ENCODE measurements around the gene FARP1.

FARP1 gene

GRCh38 chr13:98370261-98370660 is 227.4 kb downstream of the FARP1 start:
- Histone ChIP-seq H3K9me2 (replicated peaks; ENCODE audit: insufficient read depth, low read length) (no peaks in the 10 kb centered on the region), H3K4me3 (ENCODE audit: insufficient read depth, low read length, poor library complexity, severe bottlenecking) (no peak overlapping the region), H3K27me3 (ENCODE audit: low read length) (no peaks in the 10 kb centered on the region), H3K9ac (ENCODE audit: low read length) (no peak overlapping the region), H2AFZ (ENCODE audit: low read depth, low read length, severe bottlenecking) (no peak overlapping the region), H4K20me1 (ENCODE audit: low read depth, low read length) (no peaks in the 10 kb centered on the region), H3K79me2 (ENCODE audit: insufficient read depth, low read length) (no peaks in the 10 kb centered on the region), H3K27ac (ENCODE audit: low read depth, low read length) (no peak overlapping the region), H3F3A (ENCODE audit: insufficient read depth) (no peaks in the 10 kb centered on the region), H3K4me2 (ENCODE audit: low read depth, low read length, poor library complexity, severe bottlenecking) (no peak overlapping the region), H3K36me3 (ENCODE audit: low read length) (no peaks in the 10 kb centered on the region), H3K9me3 (ENCODE audit: insufficient read depth, low read length) (no peaks in the 10 kb centered on the region)
- TF ChIP-seq EZH2phosphoT487 (conservative IDR thresholded peaks at IDR 0.05; ENCODE audit: low read length): no peak
- TF ChIP-seq CTCF (IDR thresholded peaks at IDR 0.05; ENCODE audit: insufficient read depth, low read length, poor library complexity, severe bottlenecking): no peak

- no peak overlapping the region for H3K27ac ChIP-seq (ENCODE audit: low read depth, low read length)
- no peaks in the 10 kb centered on the region for H3K9me3 ChIP-seq (ENCODE audit: insufficient read depth, low read length)
- H3F3A ChIP-seq (ENCODE audit: insufficient read depth): no peaks in the 10 kb centered on the region
- H3K36me3 ChIP-seq (ENCODE audit: low read length): no peaks in the 10 kb centered on the region
- no peak overlapping the region for H2AFZ ChIP-seq (ENCODE audit: low read depth, low read length, severe bottlenecking)
- no peaks in the 10 kb centered on the region for H3K79me2 ChIP-seq (ENCODE audit: insufficient read depth, low read length)
- no peaks in the 10 kb centered on the region for H4K20me1 ChIP-seq (ENCODE audit: low read depth, low read length)
- no peak for TF ChIP-seq EZH2phosphoT487 (conservative IDR thresholded peaks at IDR 0.05; ENCODE audit: low read length)
- TF ChIP-seq CTCF (IDR thresholded peaks at IDR 0.05; ENCODE audit: insufficient read depth, low read length, poor library complexity, severe bottlenecking): no peak
- no peaks in the 10 kb centered on the region for H3K27me3 ChIP-seq (ENCODE audit: low read length)
- H3K9ac ChIP-seq (ENCODE audit: low read length): no peak overlapping the region
- H3K4me3 ChIP-seq (ENCODE audit: insufficient read depth, low read length, poor library complexity, severe bottlenecking): no peak overlapping the region
- no peaks in the 10 kb centered on the region for H3K9me2 ChIP-seq (replicated peaks; ENCODE audit: insufficient read depth, low read length)
- H3K4me2 ChIP-seq (ENCODE audit: low read depth, low read length, poor library complexity, severe bottlenecking): no peak overlapping the region
Measured at GRCh38 chr13:98370806-98371515, 228.1 kb downstream of the FARP1 start.

GRCh38 chr13:98371516-98372023 is 228.7 kb downstream of the FARP1 start:
- Histone ChIP-seq H3K9me2 (replicated peaks; ENCODE audit: insufficient read depth, low read length) (no peaks in the 10 kb centered on the region), H2AFZ (ENCODE audit: low read depth, low read length, severe bottlenecking) (no peak overlapping the region), H3F3A (ENCODE audit: insufficient read depth) (no peaks in the 10 kb centered on the region), H3K27ac (ENCODE audit: low read depth, low read length) (no peak overlapping the region), H4K20me1 (ENCODE audit: low read depth, low read length) (no peaks in the 10 kb centered on the region), H3K9ac (ENCODE audit: low read length) (no peak overlapping the region), H3K79me2 (ENCODE audit: insufficient read depth, low read length) (no peaks in the 10 kb centered on the region), H3K9me3 (ENCODE audit: insufficient read depth, low read length) (no peaks in the 10 kb centered on the region), H3K4me2 (ENCODE audit: low read depth, low read length, poor library complexity, severe bottlenecking) (no peak overlapping the region), H3K36me3 (ENCODE audit: low read length) (no peaks in the 10 kb centered on the region), H3K27me3 (ENCODE audit: low read length) (no peaks in the 10 kb centered on the region), H3K4me3 (ENCODE audit: insufficient read depth, low read length, poor library complexity, severe bottlenecking) (no peak overlapping the region)
- TF ChIP-seq EZH2phosphoT487 (conservative IDR thresholded peaks at IDR 0.05; ENCODE audit: low read length): no peak
- no peak for TF ChIP-seq CTCF (IDR thresholded peaks at IDR 0.05; ENCODE audit: insufficient read depth, low read length, poor library complexity, severe bottlenecking)

Data from SU-DHL-6 (cell line).